K562 (cell line): Measurements from ENCODE around the gene GOLPH3L. TPM values are rescaled to one million over a fixed set of nuclear protein-coding genes. Genes with fewer than 3 reads are reported as not detected.

Source experiments
- CXXC5 ChIP-seq: fragments of 250-450 bp; sonication (Bioruptor Pico); IDR thresholded peaks from 2 replicates; pipeline ENCODE4 v1.8.0; 2022; ENCODE audit warnings: inconsistent platforms, mild to moderate bottlenecking, moderate library complexity
- ETS1 ChIP-seq: conservative IDR thresholded peaks from 2 replicates; pipeline ENCODE4 v1.6.1; 2011; ENCODE audit warnings: low read depth, mild to moderate bottlenecking, low read length; ENCODE audit not compliant: control insufficient read depth
- HCFC1 ChIP-seq: IDR thresholded peaks from 2 replicates; pipeline ENCODE4 v1.6.1; 2012; ENCODE audit warnings: low read depth, low read length, improper control_type of control experiment
- HNRNPH1 ChIP-seq: fragments of 200-400 bp; formaldehyde crosslinking; optimal IDR thresholded peaks from 2 replicates; pipeline ENCODE3; 2017; ENCODE audit warnings: low read depth, mild to moderate bottlenecking, low read length, moderate library complexity
- KLF1 ChIP-seq: fragments of 450-650 bp; IDR thresholded peaks from 2 replicates; pipeline ENCODE4 v1.6.1; 2016; ENCODE audit warnings: missing genetic modification characterization, missing compliant biosample characterization
- KLF13 ChIP-seq: fragments of 450-650 bp; IDR thresholded peaks from 2 replicates; pipeline ENCODE4 v1.6.1; 2016; ENCODE audit warnings: missing genetic modification characterization, low read depth, mild to moderate bottlenecking, missing compliant biosample characterization, moderate library complexity, borderline replicate concordance
- MCM3 ChIP-seq: fragments of 450-650 bp; IDR thresholded peaks from 2 replicates; pipeline ENCODE4 v1.6.1; 2016
- MLX ChIP-seq, 2 experiments: fragments of 450-650 bp in 1 of 2; sonication (generic) in 1 of 2; formaldehyde crosslinking; conservative IDR thresholded peaks; 2 replicates each; pipeline versions ENCODE4 v1.4.0 to v1.8.1; 2020 to 2022; ENCODE audit warnings: mild to moderate bottlenecking in 1 of 2, missing genetic modification reagents in 1 of 2
- POLR2H ChIP-seq: IDR thresholded peaks from 2 replicates; pipeline ENCODE4 v1.6.1; 2016; ENCODE audit warnings: missing genetic modification characterization, low read depth, mild to moderate bottlenecking, control low read depth, missing compliant biosample characterization, moderate library complexity
- SRSF7 ChIP-seq: fragments of 200-400 bp; formaldehyde crosslinking; optimal IDR thresholded peaks from 2 replicates; pipeline ENCODE3; 2017; ENCODE audit warnings: mild to moderate bottlenecking, low read depth, low read length
- SUPT5H ChIP-seq: fragments of 450-650 bp; IDR thresholded peaks from 2 replicates; pipeline ENCODE4 v1.6.1; 2016
- U2AF2 ChIP-seq: fragments of 200-400 bp; formaldehyde crosslinking; optimal IDR thresholded peaks from 2 replicates; pipeline ENCODE3; 2017; ENCODE audit warnings: low read depth, mild to moderate bottlenecking, low read length
- VEZF1 ChIP-seq: fragments of 200-800 bp; sonication (Bioruptor generic); IDR thresholded peaks from 2 replicates; pipeline ENCODE4 v1.6.1; 2017; ENCODE audit warnings: missing genetic modification characterization, missing compliant biosample characterization
- ZBTB43 ChIP-seq: sonication (generic); formaldehyde crosslinking; IDR thresholded peaks from 2 replicates; pipeline ENCODE4 v1.8.0; 2023; ENCODE audit warnings: mild to moderate bottlenecking, missing genetic modification reagents
- ZKSCAN3 ChIP-seq: fragments of 250-450 bp; sonication (Bioruptor Pico); IDR thresholded peaks from 2 replicates; pipeline ENCODE4 v1.4.0; 2020
- ZNF197 ChIP-seq: fragments of 200-800 bp; sonication (Bioruptor generic); IDR thresholded peaks from 2 replicates; pipeline ENCODE4 v1.6.1; 2016; ENCODE audit warnings: low read depth, missing genetic modification characterization, missing compliant biosample characterization
- ZNF436 ChIP-seq: fragments of 250-450, 450-650 bp; sonication (Bioruptor Pico); formaldehyde crosslinking; IDR thresholded peaks from 2 replicates; pipeline ENCODE4 v1.7.0; 2020; ENCODE audit warnings: mild to moderate bottlenecking
- ZNF644 ChIP-seq: fragments of 200-800 bp; sonication (Bioruptor generic); IDR thresholded peaks from 2 replicates; pipeline ENCODE4 v1.6.1; 2016; ENCODE audit warnings: low read depth, missing genetic modification characterization, missing compliant biosample characterization
- polyA plus RNA-seq, 8 experiments: library from polyadenylated mRNA; depleted of rRNA in 4 of 8; stranded (reverse) in 5 of 8; unstranded in 3 of 8; fragments of >200 nt; fragmentation: Nextera tagmentation in 2 of 8; fragmentation: Illumina TruSeq in 1 of 8; extraction: Ambion mirVana in 2 of 8; extraction: Trizol in 1 of 8; gene quantifications; 2 replicates each; pipeline versions ENCODE4 v1.2.1 to v1.2.3, GENCODE V29; 2011 to 2014; ENCODE audit warnings: inconsistent platforms in 1 of 8, missing spikeins in 1 of 8
- total RNA-seq, 7 experiments: library from RNA; depleted of rRNA in 6 of 7; stranded (reverse); fragments of >200 nt in 6 of 7; fragmentation: Illumina TruSeq in 2 of 7; extraction: Trizol in 2 of 7; gene quantifications; 2 replicates each; pipeline versions ENCODE4 v1.2.1 to v1.2.3, GENCODE V29; 2011 to 2021; ENCODE audit warnings: low replicate concordance in 1 of 7
- TF ChIP-seq, protein P1 (sequence below): fragments of 450-650 bp; formaldehyde crosslinking; IDR thresholded peaks from 2 replicates; pipeline ENCODE4 v1.4.0; 2020; ENCODE audit warnings: mild to moderate bottlenecking
- TF ChIP-seq, protein P2 (sequence below): fragments of 250-450 bp; sonication (Bioruptor Pico); IDR thresholded peaks from 2 replicates; pipeline ENCODE4 v1.4.0; 2020; ENCODE audit warnings: mild to moderate bottlenecking, moderate library complexity

The GOLPH3L gene
- total and polyA plus RNA-seq, 9 of the 15 experiments (the other 6 are each of a cell fraction or from before 2014, with no cell fraction given), result 8.1 to 42.1 (median 21.6) TPM

- TF ChIP-seq ETS1 (peak; percentile 20; the same call in 1 of the 2 replicates), ZNF644 (tag) (no peak), KLF1 (tag) (no peak), SRSF7 (no peak), U2AF2 (no peak), VEZF1 (CRISPR knock-in tag) (peak; percentile 79), ZNF197 (CRISPR knock-in tag) (no peak), MCM3 (no peak), HCFC1 (peak; percentile 49), MLX (CRISPR knock-in tag; conservative IDR thresholded peaks at IDR 0.05) (no peak), ZNF436 (CRISPR knock-in tag) (no peak), ZBTB43 (CRISPR knock-in tag) (no peak), CXXC5 (CRISPR knock-in tag) (peak; percentile 96), KLF13 (tag) (0 out of 2 replicates have a peak, but pooled peaks have one; percentile 41), POLR2H (tag) (peak; percentile 75), SUPT5H (peak; percentile 95), HNRNPH1 (no peak), ZKSCAN3 (CRISPR knock-in tag) (no peak)
- TF ChIP-seq, protein P1, sequence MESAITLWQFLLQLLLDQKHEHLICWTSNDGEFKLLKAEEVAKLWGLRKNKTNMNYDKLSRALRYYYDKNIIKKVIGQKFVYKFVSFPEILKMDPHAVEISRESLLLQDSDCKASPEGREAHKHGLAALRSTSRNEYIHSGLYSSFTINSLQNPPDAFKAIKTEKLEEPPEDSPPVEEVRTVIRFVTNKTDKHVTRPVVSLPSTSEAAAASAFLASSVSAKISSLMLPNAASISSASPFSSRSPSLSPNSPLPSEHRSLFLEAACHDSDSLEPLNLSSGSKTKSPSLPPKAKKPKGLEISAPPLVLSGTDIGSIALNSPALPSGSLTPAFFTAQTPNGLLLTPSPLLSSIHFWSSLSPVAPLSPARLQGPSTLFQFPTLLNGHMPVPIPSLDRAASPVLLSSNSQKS (CRISPR knock-in tag), result no peak
- TF ChIP-seq, protein P2, sequence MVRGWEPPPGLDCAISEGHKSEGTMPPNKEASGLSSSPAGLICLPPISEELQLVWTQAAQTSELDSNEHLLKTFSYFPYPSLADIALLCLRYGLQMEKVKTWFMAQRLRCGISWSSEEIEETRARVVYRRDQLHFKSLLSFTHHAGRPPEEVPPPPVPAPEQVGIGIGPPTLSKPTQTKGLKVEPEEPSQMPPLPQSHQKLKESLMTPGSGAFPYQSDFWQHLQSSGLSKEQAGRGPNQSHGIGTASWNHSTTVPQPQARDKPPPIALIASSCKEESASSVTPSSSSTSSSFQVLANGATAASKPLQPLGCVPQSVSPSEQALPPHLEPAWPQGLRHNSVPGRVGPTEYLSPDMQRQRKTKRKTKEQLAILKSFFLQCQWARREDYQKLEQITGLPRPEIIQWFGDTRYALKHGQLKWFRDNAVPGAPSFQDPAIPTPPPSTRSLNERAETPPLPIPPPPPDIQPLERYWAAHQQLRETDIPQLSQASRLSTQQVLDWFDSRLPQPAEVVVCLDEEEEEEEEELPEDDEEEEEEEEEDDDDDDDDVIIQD, result peak; percentile 25; the same call in 1 of the 2 replicates
Observed at GRCh38 chr1:150629115-150629928, 67.6 kb downstream of the GOLPH3L start, which contains the start of gene ENSA (continued).
